WTC11 (cell line): ENCODE results near the gene GALP.

ENCODE experiments used
- ATF2 ChIP-seq: sonication (generic); formaldehyde crosslinking; IDR thresholded peaks from 2 replicates; pipeline ENCODE4 v1.8.1; 2022; ENCODE audit warnings: low read depth, missing genetic modification reagents, borderline replicate concordance
- CREM ChIP-seq: sonication (generic); formaldehyde crosslinking; IDR thresholded peaks from 2 replicates; pipeline ENCODE4 v1.8.1; 2022; ENCODE audit warnings: mild to moderate bottlenecking, missing genetic modification reagents, moderate library complexity
- CTCF ChIP-seq: fragments of 200-600 bp; IDR thresholded peaks from 2 replicates; pipeline ENCODE4 v1.8.0; 2022; ENCODE audit warnings: antibody characterized with exemption
- JUN ChIP-seq: sonication (generic); formaldehyde crosslinking; IDR thresholded peaks from 2 replicates; pipeline ENCODE4 v1.8.0; 2023; ENCODE audit warnings: mild to moderate bottlenecking, missing genetic modification reagents
- TEAD1 ChIP-seq: sonication (generic); formaldehyde crosslinking; IDR thresholded peaks from 2 replicates; pipeline ENCODE4 v1.8.0; 2022; ENCODE audit warnings: mild to moderate bottlenecking, missing genetic modification reagents
- USF1 ChIP-seq: sonication (generic); formaldehyde crosslinking; IDR thresholded peaks from 2 replicates; pipeline ENCODE4 v1.8.0; 2022; ENCODE audit warnings: mild to moderate bottlenecking, missing genetic modification reagents
- ZMAT4 ChIP-seq: fragments of 250-450 bp; sonication (Bioruptor Pico); IDR thresholded peaks from 2 replicates; pipeline ENCODE4 v1.9.0; 2021; ENCODE audit warnings: mild to moderate bottlenecking

GRCh38 chr19:56209091-56209490, 33.3 kb downstream of the GALP start:
- TF ChIP-seq TEAD1 (CRISPR knock-in tag) = no peak
- TF ChIP-seq USF1 (CRISPR knock-in tag) = no peak
- TF ChIP-seq CREM (CRISPR knock-in tag) = no peak
- TF ChIP-seq CTCF = no peak
- TF ChIP-seq ATF2 = no peak
- TF ChIP-seq ZMAT4 (CRISPR knock-in tag) = no peak
- TF ChIP-seq JUN = no peak
